Activated CD4-positive, alpha-beta T cell treated with anti-CD3 and anti-CD28 coated beads, Interleukin-2, amount 50 U/mL, for 1 hour (primary cell): ENCODE results near the gene RNF6.
A peak's percentile ranks its signal among the peaks of the same experiment; 100 is the strongest.
"Not testable (repeated sequence)": the region's sequence is repeated elsewhere in the genome, so short reads cannot be mapped to it uniquely, and the experiment has no call there.

Experiments
- DNase-seq: peaks from one replicate; pipeline ENCODE4 v3.0.0-alpha.2; 2020

Gene RNF6

GRCh38 chr13:26221721-26222519 lies at the start of gene RNF6:
Gene RNF6 (minus strand): TSS chr13:26222314. CDS start chr13:26219649, 2,665 bp downstream.
- DNase-seq = peak; percentile 78

GRCh38 chr13:26270707-26271106 lies 48.6 kb upstream of the RNF6 start:
- no peak for DNase-seq

GRCh38 chr13:26266311-26266710 lies 44.2 kb upstream of the RNF6 start:
- no peak for DNase-seq

GRCh38 chr13:26262156-26262555 lies 40.0 kb upstream of the RNF6 start:
- DNase-seq = no peak

- no peak for DNase-seq
These were observed 37.5 kb upstream of the RNF6 start for GRCh38 chr13:26259634-26260033.

GRCh38 chr13:26257049-26257448 lies 34.9 kb upstream of the RNF6 start:
- no peak for DNase-seq

GRCh38 chr13:26255691-26256277 lies 33.7 kb upstream of the RNF6 start:
- DNase-seq = no peak

GRCh38 chr13:26255115-26255514 lies 33.0 kb upstream of the RNF6 start:
- no peak for DNase-seq

GRCh38 chr13:26254583-26255111 lies 32.5 kb upstream of the RNF6 start:
- DNase-seq = peak; percentile 48

GRCh38 chr13:26253787-26254582 lies 31.9 kb upstream of the RNF6 start, which contains the start of gene CDK8:
Gene CDK8 (plus strand): TSS chr13:26254129. CDS start chr13:26254642, 513 bp downstream.
- DNase-seq = peak; percentile 87

- DNase-seq = no peak
These were observed 31.2 kb upstream of the RNF6 start for GRCh38 chr13:26253262-26253786.

GRCh38 chr13:26252006-26252405 lies 29.9 kb upstream of the RNF6 start:
- DNase-seq = not testable (repeated sequence)

GRCh38 chr13:26249551-26249950 lies 27.4 kb upstream of the RNF6 start:
- no peak for DNase-seq

GRCh38 chr13:26247608-26248007 lies 25.5 kb upstream of the RNF6 start:
- no peak for DNase-seq

- DNase-seq = no peak
These were observed 24.9 kb upstream of the RNF6 start for GRCh38 chr13:26247011-26247410.

GRCh38 chr13:26246154-26246553 lies 24.0 kb upstream of the RNF6 start:
- no peak for DNase-seq

GRCh38 chr13:26236296-26236695 lies 14.2 kb upstream of the RNF6 start:
- DNase-seq = no peak

GRCh38 chr13:26230703-26231102 lies 8.6 kb upstream of the RNF6 start:
- no peak for DNase-seq

- no peak for DNase-seq
These were observed 7.0 kb upstream of the RNF6 start for GRCh38 chr13:26229080-26229615.

- no peak for DNase-seq
These were observed 6.0 kb upstream of the RNF6 start for GRCh38 chr13:26228096-26228495.

GRCh38 chr13:26227166-26227971 lies 5.3 kb upstream of the RNF6 start:
- no peak for DNase-seq
